HepG2 (cell line): ENCODE results near the gene EEF1E1. TPM values are rescaled to one million over a fixed set of nuclear protein-coding genes. Genes with fewer than 3 reads are reported as not detected.

Source experiments
- AHR ChIP-seq: IDR thresholded peaks from 2 replicates; pipeline ENCODE4 v1.6.1; 2018; ENCODE audit warnings: missing genetic modification reagents, missing compliant biosample characterization
- DZIP1 ChIP-seq: sonication (generic); formaldehyde crosslinking; IDR thresholded peaks from 2 replicates; pipeline ENCODE4 v1.5.0; 2020; ENCODE audit warnings: mild to moderate bottlenecking, missing genetic modification reagents
- HCFC1 ChIP-seq: fragments of 150-350 bp; IDR thresholded peaks from 2 replicates; pipeline ENCODE4 v1.6.1; 2014; ENCODE audit warnings: low read depth, low read length
- JUND ChIP-seq: sonication (generic); formaldehyde crosslinking; IDR thresholded peaks from 2 replicates; pipeline ENCODE4 v1.8.0; 2022; ENCODE audit warnings: mild to moderate bottlenecking, missing genetic modification reagents
- KAT7 ChIP-seq: IDR thresholded peaks from 2 replicates; pipeline ENCODE4 v1.6.1; 2018; ENCODE audit warnings: borderline replicate concordance, missing compliant biosample characterization
- MED1 ChIP-seq: sonication (generic); formaldehyde crosslinking; IDR thresholded peaks from 2 replicates; pipeline ENCODE4 v1.4.0; 2020; ENCODE audit warnings: missing genetic modification reagents
- MLXIP ChIP-seq: sonication (generic); formaldehyde crosslinking; IDR thresholded peaks from 2 replicates; pipeline ENCODE4 v1.9.0; 2021; ENCODE audit warnings: missing genetic modification reagents, borderline replicate concordance
- MXI1 ChIP-seq: IDR thresholded peaks from 3 replicates; pipeline ENCODE4 v1.6.1; 2012; ENCODE audit warnings: low read depth, low read length, inconsistent platforms, borderline replicate concordance
- NFATC3 ChIP-seq: sonication (generic); formaldehyde crosslinking; IDR thresholded peaks from 2 replicates; pipeline ENCODE4 v1.5.1; 2020; ENCODE audit warnings: mild to moderate bottlenecking, missing genetic modification reagents
- RXRA ChIP-seq: sonication (generic); formaldehyde crosslinking; IDR thresholded peaks from 2 replicates; pipeline ENCODE4 v1.5.1; 2020; ENCODE audit warnings: missing genetic modification reagents
- ZFY ChIP-seq: sonication (generic); formaldehyde crosslinking; IDR thresholded peaks from 2 replicates; pipeline ENCODE4 v1.4.0; 2020; ENCODE audit warnings: missing genetic modification reagents
- ZNF20 ChIP-seq: sonication (generic); formaldehyde crosslinking; IDR thresholded peaks from 2 replicates; pipeline ENCODE4 v1.4.0; 2020; ENCODE audit warnings: mild to moderate bottlenecking, moderate library complexity, missing genetic modification reagents
- ZNF274 ChIP-seq: sonication (generic); formaldehyde crosslinking; IDR thresholded peaks from 2 replicates; pipeline ENCODE4 v1.5.1; 2020; ENCODE audit warnings: mild to moderate bottlenecking, missing genetic modification reagents
- ZNF282 ChIP-seq: fragments of 450-650 bp; IDR thresholded peaks from 2 replicates; pipeline ENCODE4 v1.6.1; 2018; ENCODE audit not compliant: partially characterized antibody
- ZNF460 ChIP-seq: sonication (generic); formaldehyde crosslinking; IDR thresholded peaks from 2 replicates; pipeline ENCODE4 v1.5.1; 2020; ENCODE audit warnings: missing genetic modification reagents, mild to moderate bottlenecking, borderline replicate concordance
- ZNF510 ChIP-seq: sonication (generic); formaldehyde crosslinking; IDR thresholded peaks from 2 replicates; pipeline ENCODE4 v1.4.0; 2020; ENCODE audit warnings: low read depth, mild to moderate bottlenecking, missing genetic modification reagents
- ZNF644 ChIP-seq: IDR thresholded peaks from 2 replicates; pipeline ENCODE4 v1.6.1; 2016; ENCODE audit warnings: low read depth
- ZNF775 ChIP-seq: sonication (generic); formaldehyde crosslinking; IDR thresholded peaks from 2 replicates; pipeline ENCODE4 v1.4.0; 2020; ENCODE audit warnings: missing genetic modification reagents, mild to moderate bottlenecking, moderate library complexity, borderline replicate concordance
- ZNF792 ChIP-seq: IDR thresholded peaks from 2 replicates; pipeline ENCODE4 v1.6.1; 2016
- polyA plus RNA-seq, 8 experiments: library from polyadenylated mRNA; depleted of rRNA in 3 of 8; stranded (reverse) in 7 of 8; unstranded in 1 of 8; fragments of >200 nt; fragmentation: Illumina TruSeq in 4 of 8; extraction: Trizol in 4 of 8; gene quantifications; 2 replicates each; pipeline versions ENCODE4 v1.2.1 to v1.2.3, GENCODE V29; 2011 to 2016; ENCODE audit warnings: low read depth in 4 of 8, missing spikeins in 1 of 8, mixed read lengths in 1 of 8; ENCODE audit not compliant: insufficient read depth in 1 of 8
- total RNA-seq, 5 experiments: library from RNA; depleted of rRNA; stranded (reverse); fragments of >200 nt; fragmentation: Illumina TruSeq; extraction: Trizol; gene quantifications; 2 replicates each; pipeline ENCODE4 v1.2.3, GENCODE V29; 2016; ENCODE audit warnings: low read depth in 1 of 5
- TF ChIP-seq, protein P1 (sequence below): sonication (generic); formaldehyde crosslinking; IDR thresholded peaks from 2 replicates; pipeline ENCODE4 v1.9.0; 2022; ENCODE audit warnings: missing genetic modification reagents, mild to moderate bottlenecking, borderline replicate concordance
- TF ChIP-seq, protein P2 (sequence below): sonication (generic); formaldehyde crosslinking; IDR thresholded peaks from 2 replicates; pipeline ENCODE4 v1.4.0; 2020; ENCODE audit warnings: mild to moderate bottlenecking, missing genetic modification reagents

The EEF1E1 gene
- total and polyA plus RNA-seq, 2 of the 13 experiments (the other 11 are each of a cell fraction or from before 2014, with no cell fraction given) = 128 to 188 TPM

GRCh38 chr6:8063761-8064637, 38.3 kb downstream of the EEF1E1 start, which contains the start of gene BLOC1S5 (continued):
- peak; percentile 87; the same call in 1 of the 2 replicates for TF ChIP-seq DZIP1
- TF ChIP-seq AHR (CRISPR knock-in tag) = peak; percentile 53
- TF ChIP-seq ZNF792 = peak; percentile 64; the same call in 1 of the 2 replicates
- TF ChIP-seq MLXIP (CRISPR knock-in tag) = peak; percentile 2; the same call in 1 of the 2 replicates
- TF ChIP-seq KAT7 (CRISPR knock-in tag) = peak; percentile 83; the same call in 1 of the 2 replicates
- peak; percentile 18; the same call in 1 of the 2 replicates for TF ChIP-seq NFATC3 (CRISPR knock-in tag)
- no peak for TF ChIP-seq ZNF460 (CRISPR knock-in tag)
- TF ChIP-seq, protein P1, sequence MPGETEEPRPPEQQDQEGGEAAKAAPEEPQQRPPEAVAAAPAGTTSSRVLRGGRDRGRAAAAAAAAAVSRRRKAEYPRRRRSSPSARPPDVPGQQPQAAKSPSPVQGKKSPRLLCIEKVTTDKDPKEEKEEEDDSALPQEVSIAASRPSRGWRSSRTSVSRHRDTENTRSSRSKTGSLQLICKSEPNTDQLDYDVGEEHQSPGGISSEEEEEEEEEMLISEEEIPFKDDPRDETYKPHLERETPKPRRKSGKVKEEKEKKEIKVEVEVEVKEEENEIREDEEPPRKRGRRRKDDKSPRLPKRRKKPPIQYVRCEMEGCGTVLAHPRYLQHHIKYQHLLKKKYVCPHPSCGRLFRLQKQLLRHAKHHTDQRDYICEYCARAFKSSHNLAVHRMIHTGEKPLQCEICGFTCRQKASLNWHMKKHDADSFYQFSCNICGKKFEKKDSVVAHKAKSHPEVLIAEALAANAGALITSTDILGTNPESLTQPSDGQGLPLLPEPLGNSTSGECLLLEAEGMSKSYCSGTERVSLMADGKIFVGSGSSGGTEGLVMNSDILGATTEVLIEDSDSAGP (CRISPR knock-in tag) = peak; percentile 95; the same call in 1 of the 2 replicates
- peak; percentile 61; the same call in 1 of the 2 replicates for TF ChIP-seq JUND (CRISPR knock-in tag)
- TF ChIP-seq ZNF274 = peak; percentile 93
- peak; percentile 80 for TF ChIP-seq MXI1
- TF ChIP-seq ZNF775 (CRISPR knock-in tag) = no peak
- peak; percentile 85 for TF ChIP-seq RXRA
- TF ChIP-seq ZNF282 = no peak
- peak; percentile 91 for TF ChIP-seq HCFC1
- TF ChIP-seq MED1 (CRISPR knock-in tag) = peak; percentile 92
- peak; percentile 70; the same call in 1 of the 2 replicates for TF ChIP-seq ZNF644
- TF ChIP-seq, protein P2, sequence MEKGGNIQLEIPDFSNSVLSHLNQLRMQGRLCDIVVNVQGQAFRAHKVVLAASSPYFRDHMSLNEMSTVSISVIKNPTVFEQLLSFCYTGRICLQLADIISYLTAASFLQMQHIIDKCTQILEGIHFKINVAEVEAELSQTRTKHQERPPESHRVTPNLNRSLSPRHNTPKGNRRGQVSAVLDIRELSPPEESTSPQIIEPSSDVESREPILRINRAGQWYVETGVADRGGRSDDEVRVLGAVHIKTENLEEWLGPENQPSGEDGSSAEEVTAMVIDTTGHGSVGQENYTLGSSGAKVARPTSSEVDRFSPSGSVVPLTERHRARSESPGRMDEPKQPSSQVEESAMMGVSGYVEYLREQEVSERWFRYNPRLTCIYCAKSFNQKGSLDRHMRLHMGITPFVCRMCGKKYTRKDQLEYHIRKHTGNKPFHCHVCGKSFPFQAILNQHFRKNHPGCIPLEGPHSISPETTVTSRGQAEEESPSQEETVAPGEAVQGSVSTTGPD (CRISPR knock-in tag) = peak; percentile 56; the same call in 1 of the 2 replicates
- peak; percentile 83 for TF ChIP-seq ZFY (CRISPR knock-in tag)
- TF ChIP-seq ZNF20 (CRISPR knock-in tag) = 0 out of 2 replicates have a peak, but pooled peaks have one; percentile 1
- TF ChIP-seq ZNF510 (CRISPR knock-in tag) = no peak
